CD14-positive monocyte (primary cell): Measurements from ENCODE around the gene DIPK1A. TPM values are rescaled to one million over a fixed set of nuclear protein-coding genes. Genes with fewer than 3 reads are reported as not detected.

Source experiments
- DNase-seq, 3 donors: peaks; one replicate each; pipeline ENCODE4 v3.0.0-alpha.2; 2011 to 2022
- H2AFZ ChIP-seq: 2 replicates; pipeline ENCODE4 v1.6.0; 2012; ENCODE audit warnings: mild to moderate bottlenecking, low read depth, low read length, inconsistent platforms; ENCODE audit not compliant: insufficient read depth, poor library complexity, severe bottlenecking
- H3K27ac ChIP-seq, 2 donors: 1 replicate in 1 of 2; 2 replicates in 1 of 2; pipeline ENCODE4 v1.5.1; 2012 to 2013; ENCODE audit warnings: low read length in 2 of 2, control low read depth in 1 of 2, inconsistent platforms in 1 of 2, low read depth in 1 of 2, mild to moderate bottlenecking in 1 of 2
- H3K27me3 ChIP-seq, 2 donors: one replicate each; pipeline versions ENCODE4 v1.6.0 to v1.6.1; 2011 to 2013; ENCODE audit warnings: low read length in 2 of 2; ENCODE audit not compliant: control insufficient read depth in 2 of 2, insufficient read depth in 2 of 2
- H3K36me3 ChIP-seq, 2 donors: replicated peaks in 1 of 2; 1 replicate in 1 of 2; 2 replicates in 1 of 2; pipeline versions ENCODE4 v1.5.1 to v1.6.1; 2012 to 2013; ENCODE audit warnings: low read length in 2 of 2, control low read depth in 1 of 2, inconsistent platforms in 1 of 2, mild to moderate bottlenecking in 1 of 2; ENCODE audit not compliant: insufficient read depth in 2 of 2, control insufficient read depth in 1 of 2
- H3K4me1 ChIP-seq, 2 donors: 1 replicate in 1 of 2; 2 replicates in 1 of 2; pipeline versions ENCODE4 v1.5.1 to v1.6.1; 2012 to 2013; ENCODE audit warnings: low read length in 2 of 2, control low read depth in 1 of 2, inconsistent platforms in 1 of 2, mild to moderate bottlenecking in 1 of 2, moderate library complexity in 1 of 2; ENCODE audit not compliant: insufficient read depth in 2 of 2, control insufficient read depth in 1 of 2
- H3K4me2 ChIP-seq: replicated peaks from 2 replicates; pipeline ENCODE3; 2012; ENCODE audit warnings: low read length, moderate library complexity, mild to moderate bottlenecking; ENCODE audit not compliant: poor library complexity, severe bottlenecking; ENCODE audit errors: extremely low read depth
- H3K4me3 ChIP-seq, 3 experiments: fragments of 200-600 bp in 1 of 3; sonication (generic) in 1 of 3; replicated peaks in 1 of 3; 1 replicate in 2 of 3; 2 replicates in 1 of 3; pipeline ENCODE4 v1.5.1; 2011 to 2013; ENCODE audit warnings: low read length in 3 of 3, mild to moderate bottlenecking in 3 of 3, control low read depth in 2 of 3, low read depth in 2 of 3, inconsistent platforms in 1 of 3, moderate library complexity in 1 of 3
- H3K79me2 ChIP-seq: 2 replicates; pipeline ENCODE4 v1.6.0; 2012; ENCODE audit warnings: mild to moderate bottlenecking, control low read depth, inconsistent platforms, low read length, moderate library complexity; ENCODE audit not compliant: insufficient read depth
- H3K9ac ChIP-seq: 2 replicates; pipeline ENCODE4 v1.6.0; 2017; ENCODE audit warnings: low read length, mild to moderate bottlenecking; ENCODE audit not compliant: insufficient read depth, poor library complexity, severe bottlenecking
- H3K9me3 ChIP-seq, 2 donors: replicated peaks in 1 of 2; 1 replicate in 1 of 2; 2 replicates in 1 of 2; pipeline versions ENCODE4 v1.5.1 to v1.6.1; 2012 to 2013; ENCODE audit warnings: low read length in 2 of 2, control low read depth in 1 of 2; ENCODE audit not compliant: control insufficient read depth in 1 of 2, insufficient read depth in 1 of 2
- H4K20me1 ChIP-seq: 2 replicates; pipeline ENCODE4 v1.6.0; 2012; ENCODE audit warnings: mild to moderate bottlenecking, low read length, control low read depth, moderate library complexity; ENCODE audit not compliant: insufficient read depth
- H3K27ac Mint-ChIP-seq, 7 donors: one replicate each; pipeline ENCODE4 v1.8.0; 2020; ENCODE audit warnings: mild to moderate bottlenecking in 7 of 7, mixed read lengths in 7 of 7, moderate library complexity in 6 of 7, inconsistent platforms in 2 of 7
- H3K27me3 Mint-ChIP-seq, 3 donors: one replicate each; pipeline ENCODE4 v1.8.0; 2021 to 2022; ENCODE audit warnings: low read depth in 3 of 3, mild to moderate bottlenecking in 3 of 3, mixed read lengths in 3 of 3, moderate library complexity in 3 of 3, inconsistent platforms in 1 of 3
- H3K36me3 Mint-ChIP-seq, 2 donors: one replicate each; pipeline ENCODE4 v1.8.0; 2020; ENCODE audit warnings: mixed read lengths in 2 of 2, inconsistent platforms in 1 of 2, mild to moderate bottlenecking in 1 of 2
- H3K4me1 Mint-ChIP-seq: one replicate; pipeline ENCODE4 v1.8.0; 2020; ENCODE audit warnings: mild to moderate bottlenecking, mixed read lengths
- H3K4me3 Mint-ChIP-seq, 2 donors: one replicate each; pipeline ENCODE4 v1.8.0; 2020; ENCODE audit warnings: mild to moderate bottlenecking in 2 of 2, mixed read lengths in 2 of 2, moderate library complexity in 1 of 2
- H3K9me3 Mint-ChIP-seq, 7 donors: one replicate each; pipeline ENCODE4 v1.8.0; 2020 to 2022; ENCODE audit warnings: mixed read lengths in 7 of 7, mild to moderate bottlenecking in 6 of 7, moderate library complexity in 6 of 7, inconsistent platforms in 2 of 7
- CTCF ChIP-seq: fragments of 200-600 bp; IDR thresholded peaks from one replicate; pipeline ENCODE4 v1.8.0; 2022; ENCODE audit warnings: antibody characterized with exemption, mild to moderate bottlenecking
- WGBS: methylation state at CpG from one replicate; pipeline ENCODE4 v1.1.5; 2013; ENCODE audit warnings: missing lambda C conversion rate; ENCODE audit not compliant: insufficient coverage; 5-methylcytosine and 5-hydroxymethylcytosine counted together
- intact Hi-C, 2 donors: fragments of 100-400 bp; cut with micrococcal nuclease; formaldehyde crosslinking; loops; one replicate each; pipeline versions ENCODE4 v1.15.0 to v1.15.1; 2023
- polyA plus RNA-seq, 3 donors: library from polyadenylated mRNA; depleted of rRNA in 1 of 3; unstranded in 2 of 3; stranded (reverse) in 1 of 3; fragments of 300-500 nt in 2 of 3; fragments of >200 nt in 1 of 3; fragmentation: Illumina TruSeq in 2 of 3; gene quantifications; 1 replicate in 2 of 3; 2 replicates in 1 of 3; pipeline ENCODE4 v1.2.3, GENCODE V29; 2012 to 2021

The DIPK1A gene
- polyA plus RNA-seq, 3 donors = 0.45 to 1.4 (median 0.83) TPM

GRCh38 chr1:92970990-92971689, 9.9 kb upstream of the DIPK1A start:
- H3K79me2 ChIP-seq = no peaks in the 10 kb centered on the region
- no peaks in the 10 kb centered on the region for H3K36me3 ChIP-seq
- no peak overlapping the region for H3K4me2 ChIP-seq
- Mint-ChIP-seq H3K27me3 (peaks cover 0 to 6% (median 0%) of the 10 kb centered on the region in 3 donors), H3K27ac (peak overlapping the region in 1 of 7 donors; percentile 63), H3K4me1 (peaks cover 56% of the 10 kb centered on the region), H3K4me3 (no peak overlapping the region), H3K9me3 (peaks cover 0 to 4% (median 0%) of the 10 kb centered on the region in 7 donors), H3K36me3 (no peaks in the 10 kb centered on the region)
- no peak overlapping the region for H3K9ac ChIP-seq
- 95% methylated on average over 2 of the region's 7 CpGs for WGBS
- no peaks in the 10 kb centered on the region for H3K27me3 ChIP-seq
- TF ChIP-seq CTCF = no peak
- DNase-seq = no peak
- no peak overlapping the region for H2AFZ ChIP-seq
- H3K9me3 ChIP-seq = no peaks in the 10 kb centered on the region
- peaks cover 55 to 70% of the 10 kb centered on the region in 2 donors for H3K4me1 ChIP-seq
- no peak overlapping the region for H3K4me3 ChIP-seq
- H4K20me1 ChIP-seq = no peaks in the 10 kb centered on the region
- no peak overlapping the region for H3K27ac ChIP-seq
- intact Hi-C loops = no loop called here

DNA sequence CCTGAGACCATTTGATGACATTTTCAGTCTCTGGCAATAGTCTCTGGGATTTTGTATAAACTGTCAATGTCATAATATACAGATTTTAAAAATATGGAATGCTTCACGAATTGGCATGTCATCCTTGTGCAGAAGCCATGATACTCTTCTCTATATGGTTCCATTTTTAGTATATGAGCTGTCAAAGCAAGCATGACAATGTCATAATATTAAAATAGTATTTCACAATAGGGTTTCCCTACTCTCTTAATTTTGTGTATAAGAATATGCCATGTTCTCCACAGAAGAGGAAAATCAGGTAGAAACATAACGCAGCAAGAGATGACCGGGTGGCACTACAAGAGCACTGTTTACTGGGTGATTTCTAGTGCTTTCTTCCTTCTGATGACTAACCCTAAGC, 8.3 kb upstream of the DIPK1A start:
- H3K4me3 Mint-ChIP-seq = no peak overlapping the region
- Histone ChIP-seq H3K4me2 (no peak overlapping the region), H3K9me3 (no peaks in the 10 kb centered on the region), H3K79me2 (no peaks in the 10 kb centered on the region), H3K4me1 (peaks cover 40 to 54% of the 10 kb centered on the region in 2 donors), H3K4me3 (no peak overlapping the region), H3K27me3 (no peaks in the 10 kb centered on the region), H3K9ac (no peak overlapping the region), H4K20me1 (no peaks in the 10 kb centered on the region), H3K36me3 (no peaks in the 10 kb centered on the region), H2AFZ (no peak overlapping the region), H3K27ac (no peak overlapping the region)
- peaks cover 0 to 6% (median 0%) of the 10 kb centered on the region in 3 donors for H3K27me3 Mint-ChIP-seq
- H3K9me3 Mint-ChIP-seq = no peaks in the 10 kb centered on the region
- H3K4me1 Mint-ChIP-seq = peaks cover 44% of the 10 kb centered on the region
- peak overlapping the region in 1 of 7 donors; percentile 37 for H3K27ac Mint-ChIP-seq
- TF ChIP-seq CTCF = no peak
- intact Hi-C loops = no loop called here
- H3K36me3 Mint-ChIP-seq = no peaks in the 10 kb centered on the region
- DNase-seq = peak in 1 of 3 donors; percentile 30
- WGBS = no CpG with 5 or more reads among the region's 3 CpGs
